Measurements from ENCODE around the gene PIEZO2. TPM values are rescaled to one million over a fixed set of nuclear protein-coding genes. Genes with fewer than 3 reads are reported as not detected.
"Not testable (repeated sequence)": the region's sequence is repeated elsewhere in the genome, so short reads cannot be mapped to it uniquely, and the experiment has no call there.

The PIEZO2 gene
- total RNA-seq, 1 donor from 2014 or later = 212 TPM

DNA sequence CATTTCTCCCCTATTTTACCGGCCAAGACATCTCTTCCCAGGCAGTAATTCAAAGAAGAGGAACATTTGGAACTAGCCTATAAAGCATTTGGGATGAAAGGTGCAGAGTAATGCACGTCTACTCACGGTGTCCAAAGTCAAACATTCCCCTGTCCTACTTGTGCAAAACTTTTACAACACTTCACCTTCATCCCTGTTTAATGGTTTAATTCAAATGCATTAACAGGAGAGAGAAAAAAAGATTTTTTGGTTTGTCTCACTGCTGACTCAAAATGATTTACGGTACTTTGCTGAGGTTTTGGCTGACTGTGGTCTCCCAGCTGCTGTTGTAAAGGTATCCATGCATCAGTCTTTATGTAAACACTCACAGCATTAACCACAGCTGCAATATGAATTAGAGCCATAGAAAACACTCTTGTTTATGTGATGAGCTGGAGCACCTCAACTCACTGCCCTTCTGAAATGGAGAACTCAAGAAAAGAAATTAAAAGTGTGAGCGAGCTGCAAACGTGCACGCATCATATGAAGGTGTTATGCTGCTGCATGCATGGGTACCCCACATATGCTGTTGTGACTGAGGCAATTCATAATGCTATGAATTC lies 220.5 kb downstream of the PIEZO2 start:
- DNase-seq (ENCODE audit: low read depth in 2 of 2) = peak in 1 of 2 donors; percentile 17

DNA sequence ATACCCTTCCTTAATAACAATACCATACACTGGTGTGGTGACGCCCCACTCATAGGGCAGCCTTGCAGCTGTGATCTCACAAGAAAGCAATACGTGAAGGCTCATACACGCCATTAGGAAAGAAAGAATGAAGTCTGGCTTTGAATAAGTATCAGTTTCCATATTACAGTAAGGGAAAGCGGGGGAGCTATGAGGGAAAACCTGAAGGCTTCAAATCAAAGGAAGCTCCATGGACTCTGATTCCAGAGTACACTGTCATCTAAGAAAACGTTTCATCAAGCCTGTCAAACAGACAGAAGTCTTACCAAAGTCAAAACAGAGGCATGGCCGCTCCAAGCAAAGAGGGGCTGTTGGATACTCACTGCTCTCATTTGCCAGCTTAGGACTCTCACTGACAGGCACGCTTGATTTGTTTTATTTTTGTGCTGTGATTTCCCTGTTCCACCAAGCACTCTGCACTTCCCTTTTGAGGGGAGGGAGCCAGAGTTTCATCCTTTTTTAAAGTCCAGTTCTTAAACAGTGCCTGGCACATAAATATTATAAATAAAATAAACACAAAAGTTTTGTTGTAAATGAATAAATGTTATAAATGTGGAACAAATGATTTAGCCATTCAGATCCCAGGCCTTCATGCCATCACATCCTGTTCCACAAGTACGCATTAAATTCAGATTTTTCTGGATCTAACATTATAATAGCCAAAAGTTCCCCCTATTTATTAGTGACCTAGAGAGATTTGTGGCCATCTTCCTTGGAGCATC lies 221.2 kb downstream of the PIEZO2 start:
- peak in 1 of 2 donors; percentile 40 for DNase-seq (ENCODE audit: low read depth in 2 of 2)

DNA sequence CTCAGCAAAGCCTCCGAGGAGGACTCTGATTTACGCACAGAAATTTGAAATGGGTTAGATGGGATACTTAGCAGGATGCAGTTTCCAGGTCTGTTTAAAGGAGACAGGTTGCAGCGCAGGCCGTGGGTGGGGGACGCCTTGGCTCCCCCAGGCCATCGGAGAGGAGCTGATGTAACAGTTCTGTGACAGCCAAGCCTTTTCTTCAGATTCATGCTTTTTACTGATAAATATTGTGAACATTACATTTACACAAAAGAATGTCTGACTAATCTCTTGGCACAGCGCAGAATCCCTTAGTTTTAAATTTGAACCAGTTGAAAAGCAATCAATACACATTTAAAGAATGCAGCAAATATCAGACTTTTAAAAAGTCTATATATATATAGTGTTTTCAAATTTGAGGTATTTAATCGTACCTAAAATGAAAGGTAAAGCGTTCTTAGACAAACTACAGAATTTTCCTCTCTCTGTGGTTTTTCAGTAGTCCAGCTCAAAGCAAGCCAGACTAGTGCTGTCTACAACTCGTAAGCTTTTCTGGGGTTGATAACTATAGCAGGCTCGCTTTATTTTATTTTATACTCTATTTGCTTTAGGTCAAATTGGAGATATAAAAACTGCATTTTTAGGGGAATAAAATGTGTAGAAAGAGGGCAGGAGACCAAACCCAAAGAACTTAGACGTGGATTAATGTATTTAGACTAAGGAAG lies 221.9 kb downstream of the PIEZO2 start:
- peak in 1 of 2 donors; percentile 90 for DNase-seq (ENCODE audit: low read depth in 2 of 2)

DNA sequence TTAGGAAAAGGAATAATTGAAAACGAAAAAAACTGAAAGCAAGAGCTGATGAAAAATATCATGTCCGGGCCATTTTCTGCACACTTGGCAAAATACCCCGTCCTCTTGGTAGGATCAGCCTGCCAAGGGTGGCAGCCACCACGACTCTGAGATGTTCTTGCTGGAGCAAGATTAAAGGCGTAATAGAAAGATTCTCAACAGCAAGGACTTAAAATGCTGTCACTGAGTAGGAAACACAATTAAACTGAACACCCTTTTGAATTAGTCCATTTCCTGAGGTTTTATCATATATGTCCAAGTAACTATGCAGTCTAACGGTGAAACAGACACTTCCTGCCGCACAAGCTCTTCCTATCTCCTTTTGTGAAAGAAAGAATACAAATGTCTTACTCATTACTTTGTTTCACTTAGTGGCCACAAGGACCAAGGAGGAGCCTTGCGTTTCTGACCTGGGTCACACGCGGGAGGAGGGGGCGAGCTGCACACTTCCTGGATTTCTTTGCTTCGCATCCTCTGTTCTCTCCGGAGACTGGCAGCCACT lies 222.7 kb downstream of the PIEZO2 start:
- DNase-seq (ENCODE audit: low read depth in 2 of 2) = peak; percentile 36 to 93

DNA sequence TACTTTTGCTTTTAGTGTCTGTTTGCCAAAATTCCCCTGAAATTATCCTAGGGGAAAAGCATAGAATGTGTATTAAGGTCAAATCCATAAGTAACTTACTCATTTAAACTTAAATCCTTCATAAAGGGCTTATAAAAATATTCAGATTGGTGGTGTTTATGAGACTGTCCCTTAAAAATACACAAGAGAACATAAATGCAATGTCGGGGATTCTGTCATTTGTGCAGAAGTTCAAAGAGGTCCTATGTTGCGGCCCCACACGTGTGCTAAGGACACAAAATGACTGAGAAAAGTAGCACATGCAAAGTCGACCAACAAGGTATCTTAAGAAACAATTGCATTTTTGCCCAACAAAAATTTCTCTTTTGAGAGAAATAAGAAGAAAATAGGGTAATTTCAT lies 225.1 kb downstream of the PIEZO2 start:
- DNase-seq (ENCODE audit: low read depth in 2 of 2) = no peak

DNA sequence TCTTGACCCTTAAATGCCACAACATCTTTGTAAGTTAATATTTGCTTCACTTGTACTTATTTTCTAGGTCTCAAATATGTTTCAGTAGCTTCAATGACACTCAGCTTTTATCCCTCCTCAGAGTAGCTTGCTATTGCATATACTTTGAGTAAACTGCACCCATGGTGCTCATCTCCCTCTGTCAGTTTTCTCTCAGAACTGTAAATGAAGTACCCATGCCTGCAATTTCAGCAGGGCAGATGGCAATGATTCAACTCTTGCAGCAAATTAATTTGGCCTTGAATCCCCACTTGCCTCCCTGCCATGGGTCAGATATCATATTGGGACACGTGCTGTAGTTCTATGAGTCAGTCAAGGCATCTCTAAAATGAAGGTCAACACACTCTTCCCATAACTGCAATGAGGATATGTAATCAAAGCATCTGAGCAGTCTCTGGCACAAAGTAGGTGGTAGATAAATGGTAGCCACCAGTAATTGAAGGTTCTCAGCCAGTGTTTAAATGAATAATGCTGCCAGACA lies 225.8 kb downstream of the PIEZO2 start:
- peak in 1 of 2 donors; percentile 8 for DNase-seq (ENCODE audit: low read depth in 2 of 2)

DNA sequence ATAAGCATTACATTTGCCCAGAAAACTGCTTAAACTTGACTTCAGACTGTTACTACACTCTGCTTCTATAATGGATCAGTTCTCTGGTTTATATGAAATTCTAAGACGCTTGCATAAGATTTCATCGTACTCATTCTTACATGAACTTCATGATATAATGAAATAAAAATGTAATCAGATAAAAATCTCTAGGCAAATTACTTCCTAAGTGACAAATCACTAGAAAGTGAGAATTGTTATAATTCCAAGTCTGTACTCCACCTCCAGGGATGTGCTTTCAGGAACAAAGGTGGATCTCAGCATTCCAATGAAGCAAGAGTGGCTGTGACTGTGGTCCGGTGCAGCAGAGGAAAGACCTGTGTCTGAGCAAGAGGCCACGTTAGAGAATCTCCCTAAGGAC lies 226.2 kb downstream of the PIEZO2 start:
- no peak for DNase-seq (ENCODE audit: low read depth in 2 of 2)

DNA sequence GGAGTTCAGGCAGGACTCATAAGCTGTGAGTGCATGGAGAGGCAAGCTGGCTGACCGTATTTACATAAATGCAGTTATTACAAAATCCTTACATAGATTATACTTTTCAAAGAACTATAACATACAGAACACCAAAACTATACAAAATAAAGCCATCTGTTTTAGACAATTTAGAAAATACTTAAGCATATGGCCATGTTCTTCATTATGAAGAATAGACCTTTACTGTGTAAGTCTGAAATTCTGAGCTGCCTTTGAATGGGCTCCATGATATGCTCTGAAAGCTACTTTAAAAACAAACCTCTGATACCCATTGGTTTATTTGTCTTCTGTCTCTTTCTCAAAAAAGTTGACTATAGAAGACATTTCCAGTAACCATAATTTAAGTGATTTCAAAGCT lies 226.7 kb downstream of the PIEZO2 start:
- not testable (repeated sequence) for DNase-seq (ENCODE audit: low read depth in 2 of 2)

DNA sequence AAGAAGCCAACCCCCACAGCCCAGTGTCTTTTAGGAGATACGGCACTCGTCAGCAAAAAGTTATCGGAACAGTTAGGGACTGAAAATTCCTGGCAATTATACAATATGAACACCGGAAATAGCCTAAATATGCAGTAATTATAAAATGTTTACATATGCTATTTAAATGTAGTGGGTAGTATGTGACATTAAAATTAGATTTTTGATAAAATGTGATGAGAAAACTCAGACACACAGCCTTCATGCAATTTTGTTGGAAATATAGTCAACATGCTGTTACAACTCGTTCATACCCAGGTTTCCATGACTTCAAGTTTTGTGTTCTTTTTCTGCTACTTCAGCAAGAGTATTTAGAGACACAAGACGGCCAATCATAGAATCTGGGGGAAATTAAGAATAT lies 229.1 kb downstream of the PIEZO2 start:
- not testable (repeated sequence) for DNase-seq (ENCODE audit: low read depth in 2 of 2)

DNA sequence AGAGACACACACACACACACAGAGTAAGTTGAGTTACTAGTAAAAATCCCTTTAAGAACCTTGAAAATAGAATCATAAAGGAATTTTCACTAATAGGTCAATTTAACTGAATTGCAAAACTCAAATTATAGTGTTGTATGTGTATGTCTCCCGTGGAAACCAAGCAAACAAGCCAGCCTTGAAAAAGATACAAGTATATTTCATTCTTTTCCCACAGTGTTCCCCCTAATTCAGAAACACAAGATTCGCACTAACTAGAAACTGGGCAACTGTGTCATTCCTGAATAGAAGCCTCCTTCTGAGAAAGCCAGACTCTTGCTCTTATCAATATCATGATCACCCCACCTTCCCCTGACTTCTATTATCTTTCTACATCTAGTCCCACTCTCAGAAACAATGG lies 229.5 kb downstream of the PIEZO2 start:
- DNase-seq (ENCODE audit: low read depth in 2 of 2) = no peak

DNA sequence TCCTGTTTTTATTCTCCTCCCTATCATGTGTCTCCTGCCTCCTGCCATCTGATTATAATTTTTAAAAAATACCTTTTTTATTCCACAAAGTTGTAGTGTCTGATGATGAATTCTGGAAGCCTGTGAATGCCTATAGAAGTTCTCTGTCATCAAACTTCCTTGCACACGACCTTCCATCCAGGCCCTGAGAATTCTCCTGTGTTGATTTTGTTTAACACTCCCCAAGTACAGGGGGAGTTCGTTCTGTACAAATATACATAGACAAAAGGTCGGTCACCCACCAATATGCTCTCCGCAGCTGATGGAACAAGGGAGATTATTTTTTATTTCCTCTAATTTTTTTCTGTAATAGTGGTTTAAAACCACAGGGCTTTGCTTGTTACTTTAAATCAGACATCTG lies 232.5 kb downstream of the PIEZO2 start:
- DNase-seq (ENCODE audit: low read depth in 2 of 2) = peak in 1 of 2 donors; percentile 71

DNA sequence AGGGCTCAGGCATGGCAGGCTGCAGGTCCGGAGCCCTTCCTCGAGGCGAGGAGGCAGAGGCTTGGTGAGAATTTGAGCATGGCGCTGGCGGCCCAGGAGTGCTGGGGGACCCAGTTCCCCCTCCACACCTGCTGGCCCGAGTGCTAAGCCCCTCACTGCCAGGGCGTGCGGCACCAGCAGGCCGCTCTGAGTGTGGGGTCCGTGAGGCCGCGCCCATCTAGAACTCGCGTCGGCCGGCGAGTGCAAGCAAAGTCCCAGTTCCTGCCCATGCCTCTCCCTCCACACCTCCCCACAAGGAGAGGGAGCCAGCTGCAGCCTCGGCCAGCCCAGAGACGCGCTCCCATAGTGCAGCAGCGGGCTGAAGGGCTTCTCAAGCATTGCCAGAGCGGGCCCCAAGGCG lies 233.0 kb downstream of the PIEZO2 start:
- no peak for DNase-seq (ENCODE audit: low read depth in 2 of 2)

DNA sequence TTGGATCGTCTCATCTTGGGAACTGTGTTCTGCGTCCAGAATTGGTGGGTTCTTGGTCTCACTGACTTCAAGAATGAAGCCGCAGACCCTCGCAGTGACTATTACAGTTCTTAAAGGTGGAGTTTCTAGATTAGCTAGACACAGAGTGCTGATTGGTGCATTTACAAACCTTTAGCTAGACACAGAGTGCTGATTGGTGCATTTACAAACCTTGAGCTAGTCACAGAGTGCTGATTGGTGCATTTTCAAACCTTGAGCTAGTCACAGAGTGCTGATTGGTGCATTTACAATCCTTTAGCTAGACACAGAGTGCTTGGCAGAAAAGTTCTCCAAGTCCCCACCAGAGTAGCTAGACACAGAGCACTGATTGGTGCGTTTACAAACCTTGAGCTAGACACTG lies 233.6 kb downstream of the PIEZO2 start:
- DNase-seq (ENCODE audit: low read depth in 2 of 2) = not testable (repeated sequence)

DNA sequence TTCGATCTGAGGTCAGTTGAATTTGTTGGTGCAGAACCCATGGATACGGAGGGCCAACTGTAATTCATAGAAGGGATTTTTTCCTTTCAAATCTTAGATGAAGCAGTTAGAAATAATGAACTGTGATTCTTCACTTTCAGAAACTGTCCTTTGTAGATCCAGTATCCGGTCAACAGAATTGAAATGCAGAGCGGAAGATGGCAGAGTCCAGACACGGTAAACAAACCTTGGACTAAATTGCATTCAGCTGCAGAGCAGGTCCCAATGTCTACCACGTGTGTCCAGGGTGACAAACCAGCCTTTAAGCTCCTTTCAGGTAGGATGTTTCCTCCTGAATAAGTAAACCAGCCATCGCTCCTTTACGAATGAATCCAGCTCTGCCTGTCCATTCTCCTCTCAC lies 234.8 kb downstream of the PIEZO2 start:
- not testable (repeated sequence) for DNase-seq (ENCODE audit: low read depth in 2 of 2)

DNA sequence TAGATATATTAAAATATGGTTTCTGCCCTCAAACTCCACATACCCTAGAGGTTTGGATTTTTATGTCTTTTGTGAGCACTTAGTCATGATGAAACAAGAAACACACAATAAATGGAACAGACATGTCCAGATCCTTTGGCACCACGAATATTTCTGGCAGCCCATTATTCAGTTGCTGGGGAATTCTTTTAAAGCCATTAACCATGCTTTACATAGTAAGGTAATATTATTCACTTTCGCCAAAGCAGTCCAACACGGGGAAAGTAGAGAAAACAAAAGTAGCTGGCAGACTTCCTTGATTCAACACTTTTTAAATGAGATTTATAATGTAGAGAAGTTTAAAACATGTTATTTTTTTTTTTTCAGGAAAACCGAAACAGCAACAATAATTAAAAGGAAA lies 235.4 kb downstream of the PIEZO2 start:
- DNase-seq (ENCODE audit: low read depth in 2 of 2) = no peak

DNA sequence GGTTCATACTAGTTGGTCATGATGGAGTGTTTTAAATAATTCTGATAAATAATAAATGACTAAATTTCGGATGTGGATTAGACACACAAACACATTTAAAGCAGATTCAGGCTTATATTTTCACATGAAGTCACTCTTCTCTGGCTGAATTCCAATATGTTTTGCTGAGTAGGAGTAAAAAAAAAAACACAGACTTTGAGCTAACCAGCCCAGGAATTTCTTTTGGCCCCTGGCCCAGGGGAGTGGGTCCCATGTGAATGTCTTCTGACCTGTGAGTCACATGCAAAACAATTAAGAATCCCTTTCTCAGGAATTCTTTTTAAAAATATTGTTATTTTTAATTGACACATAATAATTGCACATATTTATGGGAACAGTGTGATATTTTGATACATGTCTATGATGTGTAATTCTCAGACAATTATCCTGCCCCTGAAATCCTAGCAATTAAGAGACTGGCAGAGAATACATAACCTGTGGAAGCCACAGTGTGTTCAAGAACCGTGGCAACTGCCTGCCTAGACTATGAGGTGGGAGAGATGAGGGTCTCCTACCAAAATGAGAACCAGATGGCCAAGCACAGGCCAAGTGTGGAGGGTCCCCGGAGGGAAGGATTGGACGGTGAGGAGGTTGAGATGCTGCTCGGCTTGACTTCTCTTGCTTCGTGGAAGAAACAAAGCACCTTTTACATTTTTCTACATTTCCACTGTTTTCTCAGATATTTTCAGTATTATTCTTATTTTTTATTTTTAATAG lies 236.4 kb downstream of the PIEZO2 start:
- peak; percentile 47 to 97 for DNase-seq (ENCODE audit: low read depth in 2 of 2)

DNA sequence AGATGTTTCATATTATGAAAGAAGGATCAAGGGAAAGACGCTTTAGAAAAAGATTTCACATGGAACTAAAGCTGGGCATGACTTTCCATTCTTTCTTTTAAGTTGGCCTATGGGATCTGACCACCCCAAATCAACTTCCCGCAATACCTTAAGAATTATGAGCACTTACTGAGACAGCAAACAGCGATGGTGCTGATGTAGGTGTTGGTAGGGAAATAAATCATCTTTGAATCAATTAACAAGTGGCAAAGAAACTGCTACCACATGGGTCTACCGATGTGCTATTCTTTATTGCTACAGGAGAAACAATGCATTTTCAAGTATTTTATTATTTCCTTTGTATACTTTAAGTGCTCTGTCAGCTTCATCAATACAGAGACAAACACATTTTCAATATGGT lies 239.6 kb downstream of the PIEZO2 start:
- DNase-seq (ENCODE audit: low read depth in 2 of 2) = no peak

DNA sequence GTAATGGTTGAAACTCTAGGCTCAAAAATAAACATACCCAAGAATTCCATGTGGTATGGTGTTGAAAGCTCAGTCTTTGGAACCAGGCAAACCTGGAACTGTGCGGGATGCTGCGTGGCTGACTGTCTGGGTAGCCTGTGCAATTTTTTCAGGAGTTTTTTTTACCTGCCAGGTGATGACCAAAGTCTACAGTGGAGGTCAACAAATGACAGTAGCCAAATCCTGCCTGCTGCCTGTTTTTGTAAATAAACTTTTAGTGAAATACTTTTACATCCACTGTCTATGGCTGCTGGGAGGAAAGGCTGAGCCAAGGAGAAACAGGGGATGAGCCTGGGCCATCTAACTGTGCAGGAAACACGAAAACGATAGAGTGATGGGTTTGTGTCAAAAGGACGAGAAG lies 240.6 kb downstream of the PIEZO2 start:
- DNase-seq (ENCODE audit: low read depth in 2 of 2) = no peak

DNA sequence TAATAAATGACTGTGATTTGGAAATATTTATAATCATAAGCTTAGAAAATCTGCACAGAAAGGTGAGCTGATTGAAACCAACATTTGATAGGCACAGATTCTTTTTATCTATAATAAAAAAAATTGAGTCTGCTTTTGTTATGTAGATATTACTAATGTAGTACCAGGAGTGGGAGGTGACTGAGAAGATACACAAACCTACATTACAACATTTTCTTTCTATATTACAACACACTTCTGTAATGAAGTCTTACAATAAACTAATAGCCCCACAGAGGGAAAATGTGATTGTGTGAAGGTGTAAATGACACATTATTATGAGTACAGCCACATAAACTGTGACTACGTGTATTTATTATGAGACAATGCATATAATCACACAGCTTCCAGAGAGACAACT lies 241.6 kb downstream of the PIEZO2 start:
- no peak for DNase-seq (ENCODE audit: low read depth in 2 of 2)

DNA sequence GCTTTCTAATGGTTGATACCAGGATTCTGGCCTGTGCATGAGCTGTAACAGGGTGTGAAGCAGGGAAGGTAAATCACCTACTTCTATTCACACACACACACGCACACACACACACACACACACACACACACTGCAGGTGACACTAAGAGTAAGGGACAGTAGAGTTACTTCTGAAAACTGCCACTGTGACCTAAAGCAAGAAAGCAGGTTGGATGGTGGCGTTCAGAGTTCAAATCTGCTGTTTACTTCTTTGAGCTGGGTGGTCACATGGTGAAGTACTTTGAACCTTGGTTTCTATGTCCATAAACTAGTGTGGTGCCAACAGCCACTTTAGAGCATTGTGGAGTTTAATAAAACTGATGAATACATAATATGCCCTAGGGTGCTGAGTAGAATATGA lies 248.0 kb downstream of the PIEZO2 start:
- no peak for DNase-seq (ENCODE audit: low read depth in 2 of 2)

DNA sequence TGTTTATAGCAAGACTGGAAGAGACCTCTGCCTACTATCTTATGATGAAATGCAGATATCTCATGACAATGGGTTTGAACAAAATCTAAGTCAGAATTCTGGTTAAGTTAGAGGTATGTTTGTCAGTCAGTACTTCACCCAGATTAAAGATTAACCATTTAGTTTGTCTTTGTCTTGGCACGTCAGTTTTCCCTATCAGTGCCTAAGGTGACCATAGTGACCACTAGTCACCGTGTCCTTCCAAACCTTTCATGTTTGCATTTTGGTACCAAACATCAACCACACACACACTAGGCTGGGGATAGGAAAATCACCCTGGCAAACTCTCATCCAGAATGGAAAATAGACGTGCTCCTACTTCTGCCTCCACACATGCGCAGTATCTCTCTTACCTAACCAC lies 248.9 kb downstream of the PIEZO2 start:
- DNase-seq (ENCODE audit: low read depth in 2 of 2) = no peak
